DOHH2 (cell line): Measurements from ENCODE around the gene AKAP11.

Source experiments
- H3F3A ChIP-seq: fragments of 200-600 bp; sonication (generic), shearing (Covaris generic); 2 replicates; pipeline ENCODE4 v1.6.0; 2016; ENCODE audit warnings: antibody characterized with exemption, mild to moderate bottlenecking; ENCODE audit not compliant: control insufficient read depth, insufficient read depth
- H3K27ac ChIP-seq: fragments of 200-600 bp; sonication (generic); 2 replicates; pipeline ENCODE4 v1.5.1; 2014; ENCODE audit warnings: low read depth, mild to moderate bottlenecking, low read length, moderate library complexity
- H3K27me3 ChIP-seq: fragments of 200-600 bp; sonication (generic); 2 replicates; pipeline ENCODE4 v1.6.1; 2014; ENCODE audit warnings: mild to moderate bottlenecking, low read length, mixed read lengths; ENCODE audit not compliant: control insufficient read depth
- H3K36me3 ChIP-seq: fragments of 200-600 bp; sonication (generic); 2 replicates; pipeline ENCODE4 v1.6.1; 2014; ENCODE audit warnings: mild to moderate bottlenecking, low read length, moderate library complexity, mixed read lengths; ENCODE audit not compliant: control insufficient read depth
- H3K4me1 ChIP-seq: fragments of 200-600 bp; sonication (generic); 2 replicates; pipeline ENCODE4 v1.6.1; 2014; ENCODE audit warnings: mild to moderate bottlenecking, low read length, mixed read lengths; ENCODE audit not compliant: control insufficient read depth
- H3K4me2 ChIP-seq: fragments of 200-600 bp; sonication (generic); 2 replicates; pipeline ENCODE4 v1.6.0; 2014; ENCODE audit warnings: mild to moderate bottlenecking, low read length, moderate library complexity
- H3K4me3 ChIP-seq: fragments of 200-600 bp; sonication (generic); 2 replicates; pipeline ENCODE4 v1.5.1; 2014; ENCODE audit warnings: mild to moderate bottlenecking, low read length, mixed read lengths
- H3K79me2 ChIP-seq: fragments of 200-600 bp; sonication (generic); 2 replicates; pipeline ENCODE4 v1.6.1; 2014; ENCODE audit warnings: mild to moderate bottlenecking, low read length, mixed read lengths; ENCODE audit not compliant: control insufficient read depth
- H3K9me2 ChIP-seq: fragments of 200-600 bp; sonication (generic); replicated peaks from 2 replicates; pipeline ENCODE4 v1.6.1; 2014; ENCODE audit warnings: mild to moderate bottlenecking, low read length, mixed read lengths; ENCODE audit not compliant: control insufficient read depth
- H3K9me3 ChIP-seq: fragments of 200-600 bp; sonication (generic); 2 replicates; pipeline ENCODE4 v1.6.1; 2014; ENCODE audit warnings: antibody characterized with exemption, low read length, mixed read lengths; ENCODE audit not compliant: control insufficient read depth, insufficient read depth
- H4K20me1 ChIP-seq: fragments of 200-600 bp; sonication (generic); 2 replicates; pipeline ENCODE4 v1.6.0; 2014; ENCODE audit warnings: low read depth, mild to moderate bottlenecking, antibody characterized with exemption, low read length, moderate library complexity; ENCODE audit not compliant: control insufficient read depth, insufficient read depth
- CTCF ChIP-seq: fragments of 200-600 bp; sonication (generic); IDR thresholded peaks from one replicate; pipeline ENCODE4 v1.5.1; 2014; ENCODE audit warnings: antibody characterized with exemption, mild to moderate bottlenecking, low read depth, low read length; ENCODE audit not compliant: poor library complexity, severe bottlenecking
- EZH2phosphoT487 ChIP-seq: fragments of 200-600 bp; sonication (generic); IDR thresholded peaks from 2 replicates; pipeline ENCODE4 v1.6.1; 2017; ENCODE audit warnings: borderline replicate concordance, mild to moderate bottlenecking, antibody characterized with exemption, low read length, moderate library complexity, mixed read lengths

The AKAP11 gene

GRCh38 chr13:42274386-42275097, 2.6 kb downstream of the AKAP11 start:
- Histone ChIP-seq H3K27ac (no peak overlapping the region), H3K9me3 (no peaks in the 10 kb centered on the region), H3F3A (no peaks in the 10 kb centered on the region), H3K4me1 (peaks cover 67% of the 10 kb centered on the region), H4K20me1 (peaks cover 7% of the 10 kb centered on the region; the same call in 1 of the 2 replicates), H3K27me3 (no peaks in the 10 kb centered on the region), H3K9me2 (no peaks in the 10 kb centered on the region), H3K36me3 (peaks cover 31% of the 10 kb centered on the region), H3K79me2 (peaks cover 75% of the 10 kb centered on the region), H3K4me3 (peak overlapping the region; percentile 96), H3K4me2 (peak overlapping the region; percentile 84)
- TF ChIP-seq EZH2phosphoT487, result no peak
- TF ChIP-seq CTCF, result no peak

- H3F3A ChIP-seq, result no peaks in the 10 kb centered on the region
- peaks cover 80% of the 10 kb centered on the region for H3K79me2 ChIP-seq
- H3K4me3 ChIP-seq, result peak overlapping the region; percentile 96
- H3K27me3 ChIP-seq, result no peaks in the 10 kb centered on the region
- peaks cover 7% of the 10 kb centered on the region; the same call in 1 of the 2 replicates for H4K20me1 ChIP-seq
- no peaks in the 10 kb centered on the region for H3K9me2 ChIP-seq
- no peak overlapping the region for H3K27ac ChIP-seq
- H3K4me2 ChIP-seq, result peak overlapping the region; percentile 84
- H3K36me3 ChIP-seq, result peaks cover 35% of the 10 kb centered on the region
- no peaks in the 10 kb centered on the region for H3K9me3 ChIP-seq
- TF ChIP-seq CTCF (no peak), EZH2phosphoT487 (no peak)
- peaks cover 72% of the 10 kb centered on the region for H3K4me1 ChIP-seq
These were observed 3.1 kb downstream of the AKAP11 start for GRCh38 chr13:42275098-42275471.

- Histone ChIP-seq H3K27me3 (no peaks in the 10 kb centered on the region), H3K4me2 (peak overlapping the region; percentile 84), H3K9me2 (no peaks in the 10 kb centered on the region), H3K9me3 (no peaks in the 10 kb centered on the region), H3K27ac (no peak overlapping the region), H3F3A (no peaks in the 10 kb centered on the region), H3K4me3 (peak overlapping the region; percentile 96), H3K4me1 (peaks cover 72% of the 10 kb centered on the region), H3K79me2 (peaks cover 84% of the 10 kb centered on the region), H3K36me3 (peaks cover 37% of the 10 kb centered on the region), H4K20me1 (peaks cover 10% of the 10 kb centered on the region; the same call in 1 of the 2 replicates)
- no peak for TF ChIP-seq CTCF
- TF ChIP-seq EZH2phosphoT487, result no peak
These were observed 3.6 kb downstream of the AKAP11 start for GRCh38 chr13:42275506-42275905.
